HepG2 (cell line): Measurements from ENCODE around the gene OGFR. TPM values are rescaled to one million over a fixed set of nuclear protein-coding genes. Genes with fewer than 3 reads are reported as not detected.

Experiments used
- ARNT ChIP-seq: fragments of 450-650 bp; IDR thresholded peaks from 2 replicates; pipeline ENCODE4 v1.6.1; 2017
- ATF3 ChIP-seq: sonication (generic); formaldehyde crosslinking; IDR thresholded peaks from 2 replicates; pipeline ENCODE4 v1.4.0; 2020; ENCODE audit warnings: missing genetic modification reagents
- CBX2 ChIP-seq, 2 experiments: fragments of 200-600 bp in 1 of 2; sonication (generic); formaldehyde crosslinking in 1 of 2; IDR thresholded peaks; 2 replicates each; pipeline versions ENCODE4 v1.7.0 to v1.8.1; 2018 to 2022; ENCODE audit warnings: low read depth in 2 of 2, low read length in 1 of 2, mild to moderate bottlenecking in 1 of 2, missing genetic modification reagents in 1 of 2
- EED ChIP-seq: sonication (generic); formaldehyde crosslinking; IDR thresholded peaks from 2 replicates; pipeline ENCODE4 v1.5.0; 2020; ENCODE audit warnings: mild to moderate bottlenecking, missing genetic modification reagents
- ETV5 ChIP-seq: IDR thresholded peaks from 2 replicates; pipeline ENCODE4 v1.6.1; 2018; ENCODE audit warnings: missing biosample characterization, missing genetic modification reagents, inconsistent platforms, borderline replicate concordance
- KDM1A ChIP-seq: IDR thresholded peaks from 2 replicates; pipeline ENCODE4 v1.6.1; 2016; ENCODE audit warnings: missing compliant biosample characterization
- REL ChIP-seq: sonication (generic); formaldehyde crosslinking; conservative IDR thresholded peaks from 2 replicates; pipeline ENCODE4 v1.8.0; 2022; ENCODE audit warnings: mild to moderate bottlenecking, missing genetic modification reagents, moderate library complexity
- THAP8 ChIP-seq: sonication (generic); formaldehyde crosslinking; IDR thresholded peaks from 2 replicates; pipeline ENCODE4 v1.5.1; 2020; ENCODE audit warnings: missing genetic modification reagents, mild to moderate bottlenecking, borderline replicate concordance
- ZBTB10 ChIP-seq: sonication (generic); formaldehyde crosslinking; IDR thresholded peaks from 2 replicates; pipeline ENCODE4 v1.4.0; 2020; ENCODE audit warnings: missing genetic modification reagents, borderline replicate concordance
- ZFP37 ChIP-seq: sonication (generic); formaldehyde crosslinking; IDR thresholded peaks from 2 replicates; pipeline ENCODE4 v1.4.0; 2020; ENCODE audit warnings: missing genetic modification reagents, borderline replicate concordance
- ZHX1 ChIP-seq: sonication (generic); formaldehyde crosslinking; IDR thresholded peaks from 2 replicates; pipeline ENCODE4 v1.8.1; 2022; ENCODE audit warnings: low read depth, mild to moderate bottlenecking, missing genetic modification reagents
- ZNF121 ChIP-seq: sonication (generic); formaldehyde crosslinking; IDR thresholded peaks from 2 replicates; pipeline ENCODE4 v1.5.0; 2020; ENCODE audit warnings: mild to moderate bottlenecking, missing genetic modification reagents
- ZNF205 ChIP-seq: IDR thresholded peaks from 2 replicates; pipeline ENCODE4 v1.6.1; 2018; ENCODE audit warnings: missing biosample characterization, missing genetic modification reagents
- ZNF276 ChIP-seq: sonication (generic); formaldehyde crosslinking; IDR thresholded peaks from 2 replicates; pipeline ENCODE4 v1.4.0; 2020; ENCODE audit warnings: mild to moderate bottlenecking, low read depth, missing genetic modification reagents
- ZNF326 ChIP-seq: sonication (generic); formaldehyde crosslinking; IDR thresholded peaks from 2 replicates; pipeline ENCODE4 v1.4.0; 2020; ENCODE audit warnings: missing genetic modification reagents, borderline replicate concordance
- ZNF367 ChIP-seq: sonication (generic); formaldehyde crosslinking; IDR thresholded peaks from 2 replicates; pipeline ENCODE4 v1.4.0; 2020; ENCODE audit warnings: missing genetic modification reagents, borderline replicate concordance
- ZNF614 ChIP-seq: IDR thresholded peaks from 2 replicates; pipeline ENCODE4 v1.6.1; 2018; ENCODE audit warnings: missing biosample characterization, missing genetic modification reagents, inconsistent platforms, borderline replicate concordance
- ZNF749 ChIP-seq: sonication (generic); formaldehyde crosslinking; IDR thresholded peaks from 2 replicates; pipeline ENCODE4 v1.8.0; 2022; ENCODE audit warnings: mild to moderate bottlenecking, missing genetic modification reagents, moderate library complexity, borderline replicate concordance
- ZNF788 ChIP-seq: sonication (generic); formaldehyde crosslinking; IDR thresholded peaks from 2 replicates; pipeline ENCODE4 v1.5.0; 2020; ENCODE audit warnings: mild to moderate bottlenecking, missing genetic modification reagents, borderline replicate concordance
- polyA plus RNA-seq, 8 experiments: library from polyadenylated mRNA; depleted of rRNA in 3 of 8; stranded (reverse) in 7 of 8; unstranded in 1 of 8; fragments of >200 nt; fragmentation: Illumina TruSeq in 4 of 8; extraction: Trizol in 4 of 8; gene quantifications; 2 replicates each; pipeline versions ENCODE4 v1.2.1 to v1.2.3, GENCODE V29; 2011 to 2016; ENCODE audit warnings: low read depth in 4 of 8, missing spikeins in 1 of 8, mixed read lengths in 1 of 8; ENCODE audit not compliant: insufficient read depth in 1 of 8
- total RNA-seq, 5 experiments: library from RNA; depleted of rRNA; stranded (reverse); fragments of >200 nt; fragmentation: Illumina TruSeq; extraction: Trizol; gene quantifications; 2 replicates each; pipeline ENCODE4 v1.2.3, GENCODE V29; 2016; ENCODE audit warnings: low read depth in 1 of 5

The OGFR gene
- total and polyA plus RNA-seq, 2 of the 13 experiments (the other 11 are each of a cell fraction or from before 2014, with no cell fraction given) = 47.7 to 81.8 TPM

- TF ChIP-seq KDM1A (peak; percentile 89), THAP8 (CRISPR knock-in tag) (no peak), ZBTB10 (peak; percentile 81; the same call in 1 of the 2 replicates), ZFP37 (CRISPR knock-in tag) (peak; percentile 96), ZNF788 (CRISPR knock-in tag) (peak; percentile 87; the same call in 1 of the 2 replicates), REL (CRISPR knock-in tag) (peak; percentile 77; the same call in 1 of the 2 replicates), ATF3 (CRISPR knock-in tag) (peak; percentile 71), ZNF614 (CRISPR knock-in tag) (peak; percentile 97), ZNF326 (CRISPR knock-in tag) (peak; percentile 42; the same call in 1 of the 2 replicates), ZHX1 (CRISPR knock-in tag) (peak; percentile 96), ZNF121 (CRISPR knock-in tag) (no peak; the same call in 1 of the 2 replicates), ZNF205 (peak; percentile 92), ARNT (no peak), ZNF749 (CRISPR knock-in tag) (peak; percentile 96), ZNF276 (CRISPR knock-in tag) (peak; percentile 95), ETV5 (CRISPR knock-in tag) (peak; percentile 79), ZNF367 (peak; percentile 95), EED (peak; percentile 96), CBX2 (IDR thresholded peaks at IDR 0.05; ENCODE audit: low read depth, low read length) (no peak), CBX2 (CRISPR knock-in tag; IDR thresholded peaks at IDR 0.05; ENCODE audit: low read depth) (no peak; the same call in 1 of the 2 replicates)
These were observed 57.2 kb downstream of the OGFR start, which contains the start of gene TCFL5 (continued) for GRCh38 chr20:62861726-62862336.
